Measurements from ENCODE around the gene BICDL2.

The BICDL2 gene

GRCh38 chr16:2979669-2980226 lies 57.0 kb downstream of the BICDL2 start (continued):
- TF ChIP-seq TSHZ2 (CRISPR knock-in tag; IDR thresholded peaks at IDR 0.05) (no peak), ZFP30 (CRISPR knock-in tag; IDR thresholded peaks at IDR 0.05) (no peak), ZFP3 (CRISPR knock-in tag; IDR thresholded peaks at IDR 0.05) (no peak), ZC3H10 (CRISPR knock-in tag; IDR thresholded peaks at IDR 0.05) (no peak), RARB (CRISPR knock-in tag; IDR thresholded peaks at IDR 0.05) (no peak), TOX (CRISPR knock-in tag; IDR thresholded peaks at IDR 0.05; ENCODE audit: borderline replicate concordance) (no peak), TCF4 (CRISPR knock-in tag; IDR thresholded peaks at IDR 0.05; ENCODE audit: borderline replicate concordance) (no peak), ISL1 (CRISPR knock-in tag; IDR thresholded peaks at IDR 0.05) (no peak), CSRNP3 (CRISPR knock-in tag; IDR thresholded peaks at IDR 0.05) (no peak), CREB5 (CRISPR knock-in tag; IDR thresholded peaks at IDR 0.05; ENCODE audit: low read depth) (no peak), ARNTL (CRISPR knock-in tag; IDR thresholded peaks at IDR 0.05; ENCODE audit: borderline replicate concordance, low read depth) (no peak)

Measured in SK-N-SH treated with all-trans-retinoic acid at 6 μM for 48 hours (cell line).